Transverse colon (tissue), 4 donors: Measurements from ENCODE around the gene PLD6. TPM values are rescaled to one million over a fixed set of nuclear protein-coding genes. Genes with fewer than 3 reads are reported as not detected.
"Not testable (repeated sequence)": the region's sequence is repeated elsewhere in the genome, so short reads cannot be mapped to it uniquely, and the experiment has no call there.

Experiments used
- DNase-seq: peaks from one replicate; pipeline ENCODE4 v3.0.0-alpha.2; 2019
- H3K27ac ChIP-seq, 4 donors: fragments of 200-600 bp; sonication (generic); 2 replicates each; pipeline ENCODE4 v1.5.1; 2016 to 2018; ENCODE audit warnings: inconsistent platforms in 4 of 4
- H3K27me3 ChIP-seq: fragments of 200-600 bp; sonication (generic); 2 replicates; pipeline ENCODE4 v1.5.1; 2017; ENCODE audit warnings: inconsistent platforms
- H3K36me3 ChIP-seq, 4 donors: fragments of 200-600 bp; sonication (generic); 2 replicates each; pipeline ENCODE4 v1.5.1; 2017 to 2019; ENCODE audit warnings: inconsistent platforms in 4 of 4
- H3K4me1 ChIP-seq, 4 donors: fragments of 200-600 bp; sonication (generic); 2 replicates each; pipeline ENCODE4 v1.5.1; 2017 to 2020; ENCODE audit warnings: inconsistent platforms in 4 of 4
- H3K4me3 ChIP-seq, 4 donors: fragments of 200-600 bp; sonication (generic); 1 replicate in 1 of 4; 2 replicates in 3 of 4; pipeline versions ENCODE4 v1.5.1 to v1.6.1; 2017 to 2019; ENCODE audit warnings: inconsistent platforms in 4 of 4
- H3K9me3 ChIP-seq, 2 donors: fragments of 200-600 bp; sonication (generic); 2 replicates each; pipeline ENCODE4 v1.5.1; 2017 to 2019; ENCODE audit warnings: inconsistent platforms in 2 of 2
- EP300 ChIP-seq: sonication (generic); formaldehyde crosslinking; IDR thresholded peaks from one replicate; pipeline ENCODE4 v1.6.1; 2017; ENCODE audit warnings: antibody characterized with exemption, low read depth
- POLR2A ChIP-seq: fragments of 450-650 bp; IDR thresholded peaks from one replicate; pipeline ENCODE4 v1.6.1; 2016; ENCODE audit warnings: antibody characterized with exemption, mild to moderate bottlenecking, moderate library complexity
- POLR2AphosphoS5 ChIP-seq, 3 donors: sonication (generic); formaldehyde crosslinking; IDR thresholded peaks; one replicate each; pipeline ENCODE4 v1.6.1; 2016; ENCODE audit warnings: antibody characterized with exemption in 3 of 3
- WGBS, 2 donors: methylation state at CpG; one replicate each; pipeline ENCODE4 v1.1.5; 2018; ENCODE audit warnings: low coverage in 1 of 2; 5-methylcytosine and 5-hydroxymethylcytosine counted together
- in situ Hi-C, 4 donors: fragments of 200-750 bp; cut with MboI; loops; one replicate each; pipeline versions ENCODE4 v1.15.0 to v1.15.1; 2017; ENCODE audit warnings: low sequenced_read_pairs in 3 of 4, low pct_ligation_motif_present in 1 of 4, low pct_unique_long_range_greater_than_20kb in 1 of 4
- intact Hi-C: fragments of 100-400 bp; cut with DNase I; formaldehyde crosslinking; loops from one replicate; pipeline ENCODE4 v1.15.1; 2023; ENCODE audit warnings: low total_unique reads
- total RNA-seq, 4 donors: library from RNA; depleted of rRNA; stranded (reverse); fragments of >200 nt; gene quantifications; one replicate each; pipeline ENCODE4 v1.1.0, GENCODE V29; 2016
- TF ChIP-seq, protein P1 (sequence below), 5 experiments: fragments of 200-600 bp in 3 of 5; fragments of 450-650 bp in 2 of 5; sonication (generic) in 3 of 5; IDR thresholded peaks; 1 replicate in 2 of 5; 2 replicates in 3 of 5; pipeline ENCODE4 v1.5.1; 2016 to 2017; ENCODE audit warnings: antibody characterized with exemption in 5 of 5, inconsistent platforms in 3 of 5, mild to moderate bottlenecking in 2 of 5, moderate library complexity in 1 of 5

PLD6 gene
- total RNA-seq, 4 donors from 2014 or later, result 0.75 to 3.2 (median 1.4) TPM; not detected in 1

DNA sequence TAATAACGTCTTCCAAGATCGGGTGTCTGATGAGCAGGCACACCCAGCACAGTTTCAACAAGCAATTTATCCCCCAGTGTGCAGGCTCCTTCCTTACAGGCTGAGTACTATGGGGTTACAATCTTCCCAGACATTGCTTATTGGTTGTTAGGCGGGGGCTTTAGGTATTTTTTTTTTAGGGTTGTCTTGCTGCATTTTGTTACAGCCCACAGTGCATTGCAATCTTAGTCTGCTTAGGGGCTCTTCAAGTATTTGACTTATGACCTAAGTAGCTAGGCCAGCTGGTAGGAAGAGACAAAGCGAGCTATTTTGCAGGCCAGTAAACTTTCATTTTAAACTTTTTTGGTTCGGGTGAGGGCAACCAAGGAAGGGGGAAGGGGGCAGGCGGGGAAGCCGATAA is 5.8 kb downstream of the PLD6 start:
- TF ChIP-seq POLR2AphosphoS5 (IDR thresholded peaks at IDR 0.05), result no peak
- no peak for TF ChIP-seq EP300
- TF ChIP-seq, protein P1, sequence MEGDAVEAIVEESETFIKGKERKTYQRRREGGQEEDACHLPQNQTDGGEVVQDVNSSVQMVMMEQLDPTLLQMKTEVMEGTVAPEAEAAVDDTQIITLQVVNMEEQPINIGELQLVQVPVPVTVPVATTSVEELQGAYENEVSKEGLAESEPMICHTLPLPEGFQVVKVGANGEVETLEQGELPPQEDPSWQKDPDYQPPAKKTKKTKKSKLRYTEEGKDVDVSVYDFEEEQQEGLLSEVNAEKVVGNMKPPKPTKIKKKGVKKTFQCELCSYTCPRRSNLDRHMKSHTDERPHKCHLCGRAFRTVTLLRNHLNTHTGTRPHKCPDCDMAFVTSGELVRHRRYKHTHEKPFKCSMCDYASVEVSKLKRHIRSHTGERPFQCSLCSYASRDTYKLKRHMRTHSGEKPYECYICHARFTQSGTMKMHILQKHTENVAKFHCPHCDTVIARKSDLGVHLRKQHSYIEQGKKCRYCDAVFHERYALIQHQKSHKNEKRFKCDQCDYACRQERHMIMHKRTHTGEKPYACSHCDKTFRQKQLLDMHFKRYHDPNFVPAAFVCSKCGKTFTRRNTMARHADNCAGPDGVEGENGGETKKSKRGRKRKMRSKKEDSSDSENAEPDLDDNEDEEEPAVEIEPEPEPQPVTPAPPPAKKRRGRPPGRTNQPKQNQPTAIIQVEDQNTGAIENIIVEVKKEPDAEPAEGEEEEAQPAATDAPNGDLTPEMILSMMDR (IDR thresholded peaks at IDR 0.05), result no peak
- no peak for DNase-seq
- H3K9me3 ChIP-seq, result no peaks in the 10 kb centered on the region
- no peaks in the 10 kb centered on the region for H3K36me3 ChIP-seq
- 62 to 65% methylated on average over 3 to 7 of the region's 7 CpGs for WGBS, 2 donors
- peak overlapping the region; percentile 78 to 94 (median 86) for H3K27ac ChIP-seq
- in situ Hi-C loops, result no loop called here
- H3K27me3 ChIP-seq, result no peaks in the 10 kb centered on the region
- H3K4me1 ChIP-seq, result peaks cover 24 to 46% (median 35%) of the 10 kb centered on the region in 4 donors
- intact Hi-C loops, result no loop called here
- peak overlapping the region in 1 of 4 donors; percentile 12 for H3K4me3 ChIP-seq

DNA sequence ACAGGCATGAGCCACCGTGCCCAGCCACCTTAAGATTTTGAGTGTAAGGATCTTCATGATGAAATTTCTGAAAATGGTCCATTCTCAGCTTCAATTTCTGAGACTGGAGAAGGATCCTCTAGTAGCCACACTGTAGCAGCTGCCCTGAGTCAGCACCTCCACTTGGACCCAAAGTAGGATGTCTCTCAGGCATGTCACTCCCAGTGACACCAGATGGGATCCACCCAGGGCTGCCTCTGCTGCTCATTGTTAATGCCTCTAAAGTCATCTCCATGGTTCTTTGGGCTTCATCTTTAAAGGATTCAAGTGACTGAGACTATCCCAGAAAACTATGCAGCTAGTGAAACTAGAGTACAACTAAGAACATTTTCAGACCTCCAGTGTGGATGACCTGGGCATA is 7.9 kb downstream of the PLD6 start:
- peaks cover 9 to 28% (median 17%) of the 10 kb centered on the region in 4 donors for H3K4me1 ChIP-seq
- DNase-seq, result no peak
- in situ Hi-C loops, result no loop called here
- H3K27ac ChIP-seq, result no peak overlapping the region
- TF ChIP-seq POLR2A, result no peak
- TF ChIP-seq, protein P1 (IDR thresholded peaks at IDR 0.05), result no peak
- no peak for TF ChIP-seq POLR2AphosphoS5 (IDR thresholded peaks at IDR 0.05)
- no peak for TF ChIP-seq EP300
- H3K36me3 ChIP-seq, result no peaks in the 10 kb centered on the region
- no peaks in the 10 kb centered on the region for H3K9me3 ChIP-seq
- WGBS, 2 donors, result 36% methylated on average over 1 of the region's 1 CpG; no CpG with 5 or more reads in 1 of the 2 donors
- intact Hi-C loops, result no loop called here
- H3K27me3 ChIP-seq, result no peaks in the 10 kb centered on the region
- H3K4me3 ChIP-seq, result no peak overlapping the region

DNA sequence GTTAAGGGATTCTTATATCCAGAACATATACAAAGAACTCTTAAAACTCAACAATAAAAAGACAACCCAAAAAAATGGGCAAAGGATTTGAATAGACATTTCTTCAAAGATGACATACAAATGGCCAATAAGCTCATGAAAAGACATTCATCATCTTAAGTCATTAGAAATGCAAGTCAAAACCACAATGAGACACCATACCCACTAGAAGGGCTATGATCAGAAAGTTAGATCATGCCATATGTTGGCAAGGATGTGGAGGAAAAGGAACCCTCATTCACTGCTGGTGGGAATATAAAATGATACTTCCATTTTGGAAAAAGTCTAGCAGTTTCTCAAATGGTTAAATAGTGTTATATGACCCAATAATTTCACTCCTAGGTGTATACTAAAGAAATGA is 9.4 kb downstream of the PLD6 start:
- DNase-seq, result no peak
- Histone ChIP-seq H3K36me3 (no peaks in the 10 kb centered on the region), H3K4me3 (no peak overlapping the region), H3K27ac (no peak overlapping the region), H3K4me1 (peaks cover 7 to 27% (median 18%) of the 10 kb centered on the region in 4 donors), H3K27me3 (no peaks in the 10 kb centered on the region), H3K9me3 (no peaks in the 10 kb centered on the region)
- in situ Hi-C loops, result no loop called here
- intact Hi-C loops, result no loop called here
- TF ChIP-seq POLR2AphosphoS5 (IDR thresholded peaks at IDR 0.05) (no peak), POLR2A (no peak), EP300 (no peak)
- TF ChIP-seq, protein P1 (IDR thresholded peaks at IDR 0.05), result no peak

DNA sequence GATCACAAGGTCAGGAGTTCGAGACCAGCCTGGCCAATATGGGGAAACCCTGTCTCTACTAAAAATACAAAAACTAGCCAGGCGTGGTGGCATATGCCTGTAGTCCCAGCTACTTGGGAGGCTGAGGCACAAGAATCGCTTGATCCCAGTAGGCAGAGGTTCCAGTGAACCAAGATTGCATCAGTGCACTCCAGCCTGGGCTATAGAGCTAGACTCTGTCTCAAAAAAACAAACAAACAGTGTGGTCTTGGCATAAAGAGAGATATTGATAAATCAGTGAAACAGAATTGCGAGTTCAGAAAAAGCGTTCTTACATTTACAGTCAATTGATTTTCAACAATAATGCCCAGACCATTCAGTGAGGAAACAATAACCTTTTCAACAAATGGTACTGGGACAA is 10.7 kb downstream of the PLD6 start:
- 93 to 96% methylated on average over 4 to 5 of the region's 5 CpGs for WGBS, 2 donors
- H3K27me3 ChIP-seq, H3K9me3 ChIP-seq, in situ Hi-C loops, H3K4me3 ChIP-seq, intact Hi-C loops, H3K27ac ChIP-seq, DNase-seq, H3K36me3 ChIP-seq: not testable (repeated sequence)
- peaks cover 7 to 20% (median 13%) of the 10 kb centered on the region in 4 donors for H3K4me1 ChIP-seq

DNA sequence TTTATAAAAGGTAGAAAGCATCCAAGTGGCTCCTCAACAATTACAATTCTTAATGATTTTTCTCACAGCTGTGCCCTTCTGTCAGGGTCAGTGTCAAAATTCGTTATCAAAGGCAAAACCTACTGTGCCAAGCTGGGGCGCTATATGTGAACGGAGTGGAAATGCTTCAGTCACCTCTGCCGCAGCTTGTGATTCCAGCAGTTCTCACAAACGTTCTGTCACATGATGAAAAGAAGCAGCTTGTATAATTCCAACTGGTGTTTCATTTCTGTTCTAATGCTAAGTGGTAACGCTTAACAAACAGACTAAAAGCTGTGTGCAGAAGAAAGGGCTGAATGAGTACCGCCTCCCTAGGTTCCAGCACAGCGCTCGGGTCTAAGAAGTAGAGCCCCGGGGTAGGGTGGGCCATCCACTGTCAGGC is 14.2 kb downstream of the PLD6 start:
- WGBS, 2 donors, result 63 to 74% methylated on average over 7 to 10 of the region's 10 CpGs
- in situ Hi-C loops (no loop called here), intact Hi-C loops (no loop called here)
- Histone ChIP-seq H3K4me1 (peaks cover 5 to 15% (median 9%) of the 10 kb centered on the region in 4 donors), H3K27ac (peak overlapping the region; percentile 62 to 80 (median 74)), H3K36me3 (no peaks in the 10 kb centered on the region), H3K27me3 (no peaks in the 10 kb centered on the region), H3K4me3 (no peak overlapping the region), H3K9me3 (no peaks in the 10 kb centered on the region)
- TF ChIP-seq POLR2A (no peak), POLR2AphosphoS5 (IDR thresholded peaks at IDR 0.05) (no peak), EP300 (no peak)
- TF ChIP-seq, protein P1 (IDR thresholded peaks at IDR 0.05), result no peak
- DNase-seq, result no peak
